ENCODE measurements around the gene RRP15.

GRCh38 chr1:218366322-218367052 is 81.4 kb downstream of the RRP15 start:
- TF ChIP-seq CTCF (IDR thresholded peaks at IDR 0.05) (no peak), EZH2 (IDR thresholded peaks at IDR 0.05) (no peak)

All from neural progenitor cell (in vitro differentiated cells).